Mammary epithelial cell (primary cell): ENCODE results near the gene WBP2.

ENCODE experiments used
- EZH2 ChIP-seq: IDR thresholded peaks from 2 replicates; pipeline ENCODE4 v1.6.1; 2012; ENCODE audit warnings: low read length, inconsistent platforms, borderline replicate concordance
- TF ChIP-seq, protein P1 (sequence below), 2 donors: IDR thresholded peaks in 1 of 2; conservative IDR thresholded peaks in 1 of 2; 2 replicates each; pipeline ENCODE4 v1.5.1; 2011 to 2012; ENCODE audit warnings: inconsistent platforms in 2 of 2, low read length in 2 of 2, mild to moderate bottlenecking in 2 of 2, control low read depth in 1 of 2, low read depth in 1 of 2; ENCODE audit not compliant: insufficient read depth in 1 of 2; ENCODE audit errors: extremely low read depth in 1 of 2

DNA sequence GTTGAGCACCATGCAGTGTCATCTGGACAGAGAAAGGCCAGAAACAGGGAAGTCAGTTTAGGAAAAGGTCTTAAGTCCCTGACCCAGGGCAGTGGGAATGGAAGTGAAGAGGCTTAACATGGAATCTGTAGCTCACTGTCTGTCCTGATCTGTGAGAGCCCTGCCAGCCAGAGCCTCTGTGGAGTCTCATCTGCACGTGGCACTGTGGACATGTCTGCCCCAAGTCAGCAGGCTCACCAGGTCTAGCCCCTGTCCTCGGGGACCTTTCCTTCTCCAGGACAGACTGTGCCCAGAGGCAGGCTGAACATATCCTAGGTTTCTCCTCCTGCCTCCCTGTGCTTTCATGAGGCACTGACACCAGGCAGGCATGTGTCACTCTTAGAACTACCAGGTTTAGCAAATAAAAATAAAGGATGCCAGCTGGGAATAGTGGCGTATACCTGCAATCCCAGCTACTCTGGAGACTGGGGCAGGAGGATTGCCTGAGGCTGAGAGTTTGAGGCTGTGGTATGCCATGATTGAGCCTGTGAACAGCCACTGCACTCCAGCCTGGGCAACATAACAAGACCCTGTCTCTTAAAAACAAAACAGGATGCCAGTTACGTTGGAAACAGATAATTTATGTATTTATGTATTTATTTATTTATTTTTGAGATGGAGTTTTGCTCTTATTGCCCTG lies 48.2 kb downstream of the WBP2 start:
- TF ChIP-seq, protein P1, sequence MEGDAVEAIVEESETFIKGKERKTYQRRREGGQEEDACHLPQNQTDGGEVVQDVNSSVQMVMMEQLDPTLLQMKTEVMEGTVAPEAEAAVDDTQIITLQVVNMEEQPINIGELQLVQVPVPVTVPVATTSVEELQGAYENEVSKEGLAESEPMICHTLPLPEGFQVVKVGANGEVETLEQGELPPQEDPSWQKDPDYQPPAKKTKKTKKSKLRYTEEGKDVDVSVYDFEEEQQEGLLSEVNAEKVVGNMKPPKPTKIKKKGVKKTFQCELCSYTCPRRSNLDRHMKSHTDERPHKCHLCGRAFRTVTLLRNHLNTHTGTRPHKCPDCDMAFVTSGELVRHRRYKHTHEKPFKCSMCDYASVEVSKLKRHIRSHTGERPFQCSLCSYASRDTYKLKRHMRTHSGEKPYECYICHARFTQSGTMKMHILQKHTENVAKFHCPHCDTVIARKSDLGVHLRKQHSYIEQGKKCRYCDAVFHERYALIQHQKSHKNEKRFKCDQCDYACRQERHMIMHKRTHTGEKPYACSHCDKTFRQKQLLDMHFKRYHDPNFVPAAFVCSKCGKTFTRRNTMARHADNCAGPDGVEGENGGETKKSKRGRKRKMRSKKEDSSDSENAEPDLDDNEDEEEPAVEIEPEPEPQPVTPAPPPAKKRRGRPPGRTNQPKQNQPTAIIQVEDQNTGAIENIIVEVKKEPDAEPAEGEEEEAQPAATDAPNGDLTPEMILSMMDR (conservative IDR thresholded peaks at IDR 0.05 in 1 of 2, IDR thresholded peaks at IDR 0.05 in 1 of 2; ENCODE audit: extremely low read depth in 1 of 2, insufficient read depth in 1 of 2, low read depth in 1 of 2, low read length in 2 of 2), result no peak
- TF ChIP-seq EZH2, result no peak
